Measurements from ENCODE around the gene KCNIP4. TPM values are rescaled to one million over a fixed set of nuclear protein-coding genes. Genes with fewer than 3 reads are reported as not detected.

Gene KCNIP4
- total and polyA plus RNA-seq, 9 of the 15 experiments (the other 6 are each of a cell fraction or from before 2014, with no cell fraction given) = 0.25 to 0.41 TPM; not detected in 7

DNA sequence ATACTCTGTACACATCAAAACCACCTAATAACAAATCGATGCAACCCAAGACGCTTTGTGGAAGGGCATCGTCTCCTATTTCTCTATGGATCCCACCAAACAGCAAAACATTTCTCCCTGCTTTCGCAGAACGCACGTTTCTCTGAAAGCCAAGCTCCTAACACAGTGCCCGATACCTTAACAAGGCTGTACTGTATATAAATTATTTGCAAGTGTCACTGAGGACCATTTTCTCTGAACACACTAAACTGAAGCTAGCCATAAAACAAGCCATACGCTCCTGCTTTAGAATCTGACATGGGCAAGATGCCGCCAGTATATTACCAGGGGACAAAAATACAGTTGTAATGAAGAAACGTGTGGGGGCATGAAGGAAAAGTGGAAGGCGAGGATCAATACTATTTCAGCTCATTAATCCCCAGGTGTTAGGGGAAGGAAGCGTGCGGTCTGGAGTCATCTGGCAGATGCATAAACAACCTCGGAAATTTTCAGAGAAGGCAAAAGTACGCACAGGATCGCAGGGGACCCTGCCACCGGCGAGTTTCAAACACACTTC, 703 bp downstream of the KCNIP4 start:
- POLR2A ChIA-PET = interaction anchor here (0.7 kb wide), 1 partner anchor 64 kb away, joined by 3 read pairs; no protein-coding TSS in a partner anchor
- WGBS (ENCODE audit: insufficient coverage, low coverage, missing lambda C conversion rate) = 2% methylated on average over 15 of the region's 18 CpGs
- CTCF ChIA-PET (ENCODE audit: low intra/inter-chr PET ratio) = no interaction called here
- in situ Hi-C loops (cut with MboI) (no loop called here), intact Hi-C loops (cut with micrococcal nuclease) (no loop called here)
- no peak overlapping the region for H2AFZ ChIP-seq (ENCODE audit: low read depth, low read length)
- H3K79me2 ChIP-seq (ENCODE audit: control insufficient read depth, insufficient read depth, low read length) = no peaks in the 10 kb centered on the region
- H4K20me1 ChIP-seq (replicated peaks; ENCODE audit: control insufficient read depth, insufficient read depth, low read length) = no peaks in the 10 kb centered on the region
- no peaks in the 10 kb centered on the region for H3K9me1 ChIP-seq (ENCODE audit: control insufficient read depth, insufficient read depth, low read length)
- TF ChIP-seq ZNF263 (CRISPR knock-in tag; IDR thresholded peaks at IDR 0.05; ENCODE audit: borderline replicate concordance) (no peak), MED1 (CRISPR knock-in tag; IDR thresholded peaks at IDR 0.05; ENCODE audit: borderline replicate concordance) (no peak)
- ATAC-seq (no peak), FAIRE-seq (no peak), DNase-seq (ENCODE audit: extremely low read depth in 1 of 4, low spot score in 3 of 4) (no peak)
- H3K27ac ChIP-seq (ENCODE audit: extremely low read depth, low read depth, low read length) = no peak overlapping the region
- H3K4me3 ChIP-seq = no peak overlapping the region
- no peak overlapping the region for H3K4me2 ChIP-seq (ENCODE audit: insufficient read depth, low read length)
- H3K27me3 ChIP-seq (ENCODE audit: control insufficient read depth in 2 of 2, insufficient read depth in 2 of 2, low read length in 2 of 2) = no peaks in the 10 kb centered on the region
- H3K9me3 ChIP-seq (replicated peaks; ENCODE audit: control insufficient read depth, insufficient read depth, low read depth, low read length) = no peaks in the 10 kb centered on the region
- no peaks in the 10 kb centered on the region for H3K36me3 ChIP-seq (ENCODE audit: control insufficient read depth, insufficient read depth, low read length)
- H3K4me1 ChIP-seq (replicated peaks in 1 of 2; ENCODE audit: control insufficient read depth in 2 of 2, insufficient read depth in 2 of 2, low read length in 2 of 2) = no peaks in the 10 kb centered on the region
- H3K9ac ChIP-seq (ENCODE audit: insufficient read depth in 1 of 2, low read depth in 2 of 2, low read length in 2 of 2) = no peak overlapping the region
- BruUV-seq (replicated peaks) = no TSS peak

DNA sequence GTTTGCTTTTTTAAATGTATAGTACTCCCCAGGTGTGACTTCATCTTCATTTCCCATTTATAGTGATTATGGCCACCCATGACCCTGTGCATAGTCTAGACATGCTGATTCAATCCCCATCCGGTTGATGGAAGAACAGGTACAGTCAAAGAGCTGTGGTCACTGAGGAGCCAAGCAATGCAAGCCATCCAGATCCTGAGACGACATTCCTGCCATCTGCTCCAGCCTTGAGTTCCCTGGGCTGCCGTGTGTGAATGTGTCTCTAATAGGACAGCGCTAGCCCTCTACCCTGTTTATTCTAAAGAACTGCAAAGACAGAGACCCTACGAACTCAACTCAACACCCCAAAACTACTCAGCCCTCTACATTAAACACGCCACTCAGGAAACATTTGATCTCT, 1.7 kb downstream of the KCNIP4 start:
- Histone ChIP-seq H3K27ac (ENCODE audit: extremely low read depth, low read depth, low read length) (no peak overlapping the region), H3K27me3 (ENCODE audit: control insufficient read depth in 2 of 2, insufficient read depth in 2 of 2, low read length in 2 of 2) (no peaks in the 10 kb centered on the region), H3K9me3 (replicated peaks; ENCODE audit: control insufficient read depth, insufficient read depth, low read depth, low read length) (no peaks in the 10 kb centered on the region), H4K20me1 (replicated peaks; ENCODE audit: control insufficient read depth, insufficient read depth, low read length) (no peaks in the 10 kb centered on the region), H3K36me3 (ENCODE audit: control insufficient read depth, insufficient read depth, low read length) (no peaks in the 10 kb centered on the region), H3K4me1 (replicated peaks in 1 of 2; ENCODE audit: control insufficient read depth in 2 of 2, insufficient read depth in 2 of 2, low read length in 2 of 2) (no peaks in the 10 kb centered on the region), H3K9ac (ENCODE audit: insufficient read depth in 1 of 2, low read depth in 2 of 2, low read length in 2 of 2) (no peak overlapping the region), H3K4me2 (ENCODE audit: insufficient read depth, low read length) (no peak overlapping the region), H2AFZ (ENCODE audit: low read depth, low read length) (no peak overlapping the region), H3K9me1 (ENCODE audit: control insufficient read depth, insufficient read depth, low read length) (no peaks in the 10 kb centered on the region), H3K4me3 (no peak overlapping the region), H3K79me2 (ENCODE audit: control insufficient read depth, insufficient read depth, low read length) (no peaks in the 10 kb centered on the region)
- no TSS peak for BruUV-seq (replicated peaks)
- POLR2A ChIA-PET = no interaction called here
- 0% methylated on average over 6 of the region's 6 CpGs for WGBS (ENCODE audit: insufficient coverage, low coverage, missing lambda C conversion rate)
- CTCF ChIA-PET (ENCODE audit: low intra/inter-chr PET ratio) = no interaction called here
- no peak for ATAC-seq
- no peak for DNase-seq (ENCODE audit: extremely low read depth in 1 of 4, low spot score in 3 of 4)
- intact Hi-C loops (cut with micrococcal nuclease) (no loop called here), in situ Hi-C loops (cut with MboI) (no loop called here)
- FAIRE-seq = no peak
- TF ChIP-seq KDM5B (IDR thresholded peaks at IDR 0.05; ENCODE audit: insufficient replicate concordance, low read depth, low read length) = no peak
- TF ChIP-seq ZNF253 (CRISPR knock-in tag; conservative IDR thresholded peaks at IDR 0.05) = no peak
- no peak for TF ChIP-seq RBM22 (IDR thresholded peaks at IDR 0.05; ENCODE audit: low read depth, low read length, poor library complexity, severe bottlenecking)
- TF ChIP-seq SREBF2 (CRISPR knock-in tag; IDR thresholded peaks at IDR 0.05) = no peak
- TF ChIP-seq SLC30A9 (CRISPR knock-in tag; IDR thresholded peaks at IDR 0.05) = no peak
- no peak for TF ChIP-seq PHB (CRISPR knock-in tag; IDR thresholded peaks at IDR 0.05)
- no peak for TF ChIP-seq L3MBTL2 (IDR thresholded peaks at IDR 0.05)
- TF ChIP-seq, protein P1, sequence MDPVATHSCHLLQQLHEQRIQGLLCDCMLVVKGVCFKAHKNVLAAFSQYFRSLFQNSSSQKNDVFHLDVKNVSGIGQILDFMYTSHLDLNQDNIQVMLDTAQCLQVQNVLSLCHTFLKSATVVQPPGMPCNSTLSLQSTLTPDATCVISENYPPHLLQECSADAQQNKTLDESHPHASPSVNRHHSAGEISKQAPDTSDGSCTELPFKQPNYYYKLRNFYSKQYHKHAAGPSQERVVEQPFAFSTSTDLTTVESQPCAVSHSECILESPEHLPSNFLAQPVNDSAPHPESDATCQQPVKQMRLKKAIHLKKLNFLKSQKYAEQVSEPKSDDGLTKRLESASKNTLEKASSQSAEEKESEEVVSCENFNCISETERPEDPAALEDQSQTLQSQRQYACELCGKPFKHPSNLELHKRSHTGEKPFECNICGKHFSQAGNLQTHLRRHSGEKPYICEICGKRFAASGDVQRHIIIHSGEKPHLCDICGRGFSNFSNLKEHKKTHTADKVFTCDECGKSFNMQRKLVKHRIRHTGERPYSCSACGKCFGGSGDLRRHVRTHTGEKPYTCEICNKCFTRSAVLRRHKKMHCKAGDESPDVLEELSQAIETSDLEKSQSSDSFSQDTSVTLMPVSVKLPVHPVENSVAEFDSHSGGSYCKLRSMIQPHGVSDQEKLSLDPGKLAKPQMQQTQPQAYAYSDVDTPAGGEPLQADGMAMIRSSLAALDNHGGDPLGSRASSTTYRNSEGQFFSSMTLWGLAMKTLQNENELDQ (CRISPR knock-in tag; IDR thresholded peaks at IDR 0.05; ENCODE audit: borderline replicate concordance) = no peak
- TF ChIP-seq, protein P2, sequence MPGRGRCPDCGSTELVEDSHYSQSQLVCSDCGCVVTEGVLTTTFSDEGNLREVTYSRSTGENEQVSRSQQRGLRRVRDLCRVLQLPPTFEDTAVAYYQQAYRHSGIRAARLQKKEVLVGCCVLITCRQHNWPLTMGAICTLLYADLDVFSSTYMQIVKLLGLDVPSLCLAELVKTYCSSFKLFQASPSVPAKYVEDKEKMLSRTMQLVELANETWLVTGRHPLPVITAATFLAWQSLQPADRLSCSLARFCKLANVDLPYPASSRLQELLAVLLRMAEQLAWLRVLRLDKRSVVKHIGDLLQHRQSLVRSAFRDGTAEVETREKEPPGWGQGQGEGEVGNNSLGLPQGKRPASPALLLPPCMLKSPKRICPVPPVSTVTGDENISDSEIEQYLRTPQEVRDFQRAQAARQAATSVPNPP (IDR thresholded peaks at IDR 0.05; ENCODE audit: borderline replicate concordance, insufficient read depth, insufficient read length) = no peak
